H9 (cell line): ENCODE results near the gene TSPAN13. TPM values are rescaled to one million over a fixed set of nuclear protein-coding genes. Genes with fewer than 3 reads are reported as not detected.

Source experiments
- DNase-seq: peaks from one replicate; pipeline ENCODE4 v3.0.0-alpha.2; 2017
- H2AFZ ChIP-seq: one replicate; pipeline ENCODE4 v1.6.1; 2013; ENCODE audit warnings: mild to moderate bottlenecking, low read length, control low read depth, moderate library complexity
- H2AK5ac ChIP-seq: 2 replicates; pipeline ENCODE4 v1.6.1; 2013; ENCODE audit warnings: low read length, control low read depth, mixed read lengths; ENCODE audit not compliant: insufficient read length
- H2BK120ac ChIP-seq: one replicate; pipeline ENCODE4 v1.6.1; 2013; ENCODE audit warnings: low read depth, mild to moderate bottlenecking, low read length, control low read depth, inconsistent platforms; ENCODE audit not compliant: poor library complexity, severe bottlenecking
- H2BK12ac ChIP-seq: 2 replicates; pipeline ENCODE4 v1.6.1; 2013; ENCODE audit warnings: low read length, control low read depth, mixed read lengths, low read depth; ENCODE audit not compliant: insufficient read length
- H2BK15ac ChIP-seq: 2 replicates; pipeline ENCODE4 v1.6.1; 2013; ENCODE audit warnings: low read depth, low read length, control low read depth
- H2BK20ac ChIP-seq: one replicate; pipeline ENCODE4 v1.6.1; 2013; ENCODE audit warnings: low read depth, mild to moderate bottlenecking, low read length, control low read depth, inconsistent platforms; ENCODE audit not compliant: poor library complexity, severe bottlenecking
- H2BK5ac ChIP-seq: 2 replicates; pipeline ENCODE4 v1.6.1; 2013; ENCODE audit warnings: low read length, control low read depth, mixed read lengths; ENCODE audit not compliant: insufficient read length
- H3K14ac ChIP-seq: 2 replicates; pipeline ENCODE4 v1.6.1; 2013; ENCODE audit warnings: low read length, control low read depth; ENCODE audit not compliant: insufficient read depth
- H3K18ac ChIP-seq: 2 replicates; pipeline ENCODE4 v1.6.1; 2013; ENCODE audit warnings: low read depth, mild to moderate bottlenecking, mixed read lengths, low read length, control low read depth; ENCODE audit not compliant: insufficient read length
- H3K23ac ChIP-seq: 2 replicates; pipeline ENCODE4 v1.6.1; 2013; ENCODE audit warnings: low read length, control low read depth, mixed read lengths, low read depth; ENCODE audit not compliant: insufficient read length
- H3K23me2 ChIP-seq: 2 replicates; pipeline ENCODE4 v1.6.1; 2013; ENCODE audit warnings: low read depth, mild to moderate bottlenecking, mixed read lengths, low read length, control low read depth; ENCODE audit not compliant: insufficient read length, poor library complexity, severe bottlenecking
- H3K27ac ChIP-seq: 2 replicates; pipeline ENCODE4 v1.5.1; 2013; ENCODE audit warnings: low read length, control low read depth, mixed read lengths, low read depth; ENCODE audit not compliant: insufficient read length
- H3K27me3 ChIP-seq: 2 replicates; pipeline ENCODE4 v1.6.1; 2013; ENCODE audit warnings: low read length, control low read depth, inconsistent platforms; ENCODE audit not compliant: insufficient read depth
- H3K4ac ChIP-seq: 2 replicates; pipeline ENCODE4 v1.6.1; 2013; ENCODE audit warnings: low read depth, mild to moderate bottlenecking, control low read depth, inconsistent platforms, low read length, moderate library complexity
- H3K4me1 ChIP-seq: 2 replicates; pipeline ENCODE4 v1.6.1; 2013; ENCODE audit warnings: low read length, control low read depth, inconsistent platforms; ENCODE audit not compliant: insufficient read depth
- H3K4me2 ChIP-seq: 2 replicates; pipeline ENCODE4 v1.6.1; 2013; ENCODE audit warnings: low read length, control low read depth, mixed read lengths; ENCODE audit not compliant: insufficient read length, insufficient read depth
- H3K56ac ChIP-seq: 2 replicates; pipeline ENCODE4 v1.6.1; 2013; ENCODE audit warnings: low read depth, mild to moderate bottlenecking, mixed read lengths, low read length, control low read depth; ENCODE audit not compliant: insufficient read length
- H3K79me1 ChIP-seq: 2 replicates; pipeline ENCODE4 v1.6.1; 2013; ENCODE audit warnings: low read depth, mild to moderate bottlenecking, moderate library complexity, low read length, control low read depth, inconsistent platforms; ENCODE audit not compliant: insufficient read depth, poor library complexity, severe bottlenecking
- H3K79me2 ChIP-seq: 2 replicates; pipeline ENCODE4 v1.6.1; 2013; ENCODE audit warnings: low read length, control low read depth, inconsistent platforms; ENCODE audit not compliant: insufficient read depth
- H3K9ac ChIP-seq: 2 replicates; pipeline ENCODE4 v1.6.1; 2013; ENCODE audit warnings: low read length, control low read depth, mixed read lengths; ENCODE audit not compliant: insufficient read length; ENCODE audit errors: extremely low read depth
- H3K9me3 ChIP-seq: one replicate; pipeline ENCODE4 v1.6.1; 2013; ENCODE audit warnings: low read depth, low read length, inconsistent platforms; ENCODE audit not compliant: control insufficient read depth
- H3T11ph ChIP-seq: one replicate; pipeline ENCODE4 v1.6.1; 2013; ENCODE audit warnings: mild to moderate bottlenecking, low read length, control low read depth, inconsistent platforms
- H4K20me1 ChIP-seq: one replicate; pipeline ENCODE4 v1.6.1; 2013; ENCODE audit not compliant: control insufficient read depth, insufficient read length, insufficient read depth
- H4K5ac ChIP-seq: 2 replicates; pipeline ENCODE4 v1.6.1; 2013; ENCODE audit warnings: low read depth, mild to moderate bottlenecking, mixed read lengths, low read length, control low read depth; ENCODE audit not compliant: insufficient read length
- H4K8ac ChIP-seq: replicated peaks from 2 replicates; pipeline ENCODE4 v1.6.1; 2013; ENCODE audit warnings: low read length, control low read depth, mixed read lengths, low read depth; ENCODE audit not compliant: insufficient read length
- H4K91ac ChIP-seq: 2 replicates; pipeline ENCODE4 v1.6.1; 2013; ENCODE audit warnings: low read depth, mild to moderate bottlenecking, moderate library complexity, mixed read lengths, low read length, control low read depth; ENCODE audit not compliant: insufficient read length
- H3K27ac Mint-ChIP-seq, 3 experiments: 2 replicates in 2 of 3; 3 replicates in 1 of 3; pipeline ENCODE4 v1.8.0; 2020 to 2021; ENCODE audit warnings: mixed read lengths in 3 of 3, mild to moderate bottlenecking in 1 of 3, moderate library complexity in 1 of 3
- H3K27me3 Mint-ChIP-seq: 2 replicates; pipeline ENCODE4 v1.8.0; 2021; ENCODE audit warnings: low read depth, mild to moderate bottlenecking, moderate library complexity, mixed read lengths
- H3K36me3 Mint-ChIP-seq, 3 experiments: 2 replicates in 2 of 3; 3 replicates in 1 of 3; pipeline ENCODE4 v1.8.0; 2020 to 2021; ENCODE audit warnings: low read depth in 3 of 3, mixed read lengths in 3 of 3; ENCODE audit not compliant: insufficient read depth in 1 of 3
- H3K4me1 Mint-ChIP-seq, 2 experiments: 2 replicates each; pipeline ENCODE4 v1.8.0; 2020; ENCODE audit warnings: mixed read lengths in 2 of 2
- H3K4me3 Mint-ChIP-seq, 2 experiments: 2 replicates in 1 of 2; 3 replicates in 1 of 2; pipeline ENCODE4 v1.8.0; 2020 to 2021; ENCODE audit warnings: mild to moderate bottlenecking in 2 of 2, mixed read lengths in 2 of 2, moderate library complexity in 1 of 2
- H3K9me3 Mint-ChIP-seq, 2 experiments: 2 replicates in 1 of 2; 3 replicates in 1 of 2; pipeline ENCODE4 v1.8.0; 2020; ENCODE audit warnings: mild to moderate bottlenecking in 2 of 2, mixed read lengths in 2 of 2, moderate library complexity in 1 of 2
- WGBS: extraction: QIAGEN DNeasy Blood & Tissue Kit; methylation state at CpG from one replicate; pipeline ENCODE4 v1.1.7; 2013; ENCODE audit warnings: missing lambda C conversion rate, low lambda C conversion rate, mixed read lengths; ENCODE audit not compliant: insufficient read length; ENCODE audit errors: extremely low coverage; 5-methylcytosine and 5-hydroxymethylcytosine counted together
- total RNA-seq: library from RNA; stranded (reverse); gene quantifications from 2 replicates; pipeline ENCODE4 v1.2.1, GENCODE V29; 2021
- TF ChIP-seq, protein P1 (sequence below): fragments of 200-600 bp; sonication (generic); conservative IDR thresholded peaks from 3 replicates; pipeline ENCODE4 v1.8.0; 2021; ENCODE audit warnings: antibody characterized with exemption, mild to moderate bottlenecking

TSPAN13 gene
- total RNA-seq, 1 experiment from 2014 or later, result 18.7 TPM

DNA sequence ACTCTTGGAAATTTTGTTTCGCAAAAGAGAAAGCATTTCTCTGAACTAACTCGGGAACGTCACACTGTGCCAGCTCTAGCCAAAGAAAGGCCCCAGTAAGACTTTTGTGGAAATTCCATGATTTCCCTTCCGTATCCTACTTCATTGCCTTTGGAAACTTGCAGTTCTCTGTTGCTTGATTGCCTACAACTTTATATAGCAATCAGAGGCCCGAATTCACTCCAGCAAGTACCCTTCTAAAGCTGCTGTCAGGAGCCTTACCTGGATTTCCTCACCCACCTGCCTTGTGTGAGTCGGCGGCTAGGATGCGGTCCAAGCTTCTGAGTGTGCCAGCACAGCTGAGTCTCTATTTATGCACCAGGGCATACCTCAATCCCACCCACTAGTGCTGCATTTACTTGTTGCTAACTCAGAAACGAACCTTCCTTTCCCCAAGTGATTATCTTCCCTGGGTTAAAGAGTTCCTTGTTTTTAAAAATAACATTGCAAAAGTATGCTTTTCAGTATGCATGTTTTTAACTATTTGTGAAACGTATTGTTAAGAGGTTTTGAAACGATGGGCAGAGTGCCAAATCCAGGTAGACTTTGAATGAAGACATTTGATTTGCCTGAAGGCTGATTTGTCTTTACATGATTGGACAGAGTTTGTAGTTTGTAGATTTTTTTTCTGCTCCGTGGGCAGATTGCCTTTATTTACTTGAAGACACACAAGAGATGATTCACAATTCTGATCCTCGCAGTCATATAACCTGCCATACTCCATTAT is 51.3 kb downstream of the TSPAN13 start, which contains the start of gene AGR2:
AGR2 (minus strand) TSS at position 326 of the 766 bp plus-strand sequence. CDS start 3,203 bp downstream, outside the sequence.
- Histone ChIP-seq H3K79me2 (no peaks in the 10 kb centered on the region), H3K4ac (no peak within 1 kb of the TSS), H2BK5ac (no peak within 1 kb of the TSS), H2AFZ (no peak within 1 kb of the TSS), H2BK12ac (no peak within 1 kb of the TSS), H3K56ac (no peak within 1 kb of the TSS), H2BK15ac (no peak within 1 kb of the TSS), H3K18ac (no peak within 1 kb of the TSS), H3K14ac (no peak within 1 kb of the TSS), H2AK5ac (no peak within 1 kb of the TSS), H3T11ph (no peak within 1 kb of the TSS), H2BK20ac (no peak within 1 kb of the TSS), H4K5ac (no peak within 1 kb of the TSS), H3K9ac (no peak within 1 kb of the TSS), H3K79me1 (no peaks in the 10 kb centered on the region), H3K23me2 (no peaks in the 10 kb centered on the region), H4K8ac (no peak within 1 kb of the TSS), H3K9me3 (no peaks in the 10 kb centered on the region), H2BK120ac (no peak within 1 kb of the TSS), H3K4me2 (no peak within 1 kb of the TSS), H4K91ac (no peak within 1 kb of the TSS), H3K23ac (no peak within 1 kb of the TSS), H3K4me1 (no peaks in the 10 kb centered on the region), H3K27me3 (no peaks in the 10 kb centered on the region), H4K20me1 (no peaks in the 10 kb centered on the region), H3K27ac (no peak within 1 kb of the TSS)
- TF ChIP-seq, protein P1, sequence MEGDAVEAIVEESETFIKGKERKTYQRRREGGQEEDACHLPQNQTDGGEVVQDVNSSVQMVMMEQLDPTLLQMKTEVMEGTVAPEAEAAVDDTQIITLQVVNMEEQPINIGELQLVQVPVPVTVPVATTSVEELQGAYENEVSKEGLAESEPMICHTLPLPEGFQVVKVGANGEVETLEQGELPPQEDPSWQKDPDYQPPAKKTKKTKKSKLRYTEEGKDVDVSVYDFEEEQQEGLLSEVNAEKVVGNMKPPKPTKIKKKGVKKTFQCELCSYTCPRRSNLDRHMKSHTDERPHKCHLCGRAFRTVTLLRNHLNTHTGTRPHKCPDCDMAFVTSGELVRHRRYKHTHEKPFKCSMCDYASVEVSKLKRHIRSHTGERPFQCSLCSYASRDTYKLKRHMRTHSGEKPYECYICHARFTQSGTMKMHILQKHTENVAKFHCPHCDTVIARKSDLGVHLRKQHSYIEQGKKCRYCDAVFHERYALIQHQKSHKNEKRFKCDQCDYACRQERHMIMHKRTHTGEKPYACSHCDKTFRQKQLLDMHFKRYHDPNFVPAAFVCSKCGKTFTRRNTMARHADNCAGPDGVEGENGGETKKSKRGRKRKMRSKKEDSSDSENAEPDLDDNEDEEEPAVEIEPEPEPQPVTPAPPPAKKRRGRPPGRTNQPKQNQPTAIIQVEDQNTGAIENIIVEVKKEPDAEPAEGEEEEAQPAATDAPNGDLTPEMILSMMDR, result no peak
- H3K4me3 Mint-ChIP-seq, result no peak within 1 kb of the TSS
- no peaks in the 10 kb centered on the region for H3K9me3 Mint-ChIP-seq
- no peak for DNase-seq
- peaks cover 3 to 8% of the 10 kb centered on the region in 2 experiments; a peak in 3 of 4 replicates for H3K4me1 Mint-ChIP-seq
- no peaks in the 10 kb centered on the region for H3K27me3 Mint-ChIP-seq
- H3K27ac Mint-ChIP-seq, result peak within 1 kb of the TSS in 1 of 3 experiments; percentile 27; a peak in 1 of 7 replicates
- no peaks in the 10 kb centered on the region for H3K36me3 Mint-ChIP-seq
- WGBS, result no CpG with 5 or more reads among the region's 13 CpGs
